GM19238 (cell line): Measurements from ENCODE around the gene LCE1A.

Experiments
- DNase-seq: peaks from one replicate; pipeline ENCODE4 v3.0.0; 2011; ENCODE audit warnings: low spot score; ENCODE audit not compliant: insufficient read length

The LCE1A gene

DNA sequence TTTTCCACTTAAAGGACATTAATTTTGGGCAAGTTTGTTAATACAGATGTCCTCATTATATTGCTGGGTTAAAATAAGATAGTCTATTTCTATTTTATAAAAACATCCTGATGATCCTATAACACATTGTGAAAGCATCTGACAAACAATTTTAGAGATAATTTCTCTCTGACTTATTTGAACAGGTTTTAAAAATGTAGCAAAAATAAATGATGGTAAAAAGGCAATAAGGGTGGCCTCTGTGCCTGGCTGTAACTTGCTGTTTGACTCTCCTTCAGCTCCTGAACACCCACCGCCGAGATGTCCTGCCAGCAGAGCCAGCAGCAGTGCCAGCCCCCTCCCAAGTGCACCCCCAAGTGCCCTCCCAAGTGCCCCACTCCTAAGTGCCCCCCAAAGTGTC lies at the start of gene LCE1A:
LCE1A (plus strand) TSS at position 301 of the 400 bp plus-strand sequence; CDS start at position 301, 0 bp downstream.
- no peak for DNase-seq

DNA sequence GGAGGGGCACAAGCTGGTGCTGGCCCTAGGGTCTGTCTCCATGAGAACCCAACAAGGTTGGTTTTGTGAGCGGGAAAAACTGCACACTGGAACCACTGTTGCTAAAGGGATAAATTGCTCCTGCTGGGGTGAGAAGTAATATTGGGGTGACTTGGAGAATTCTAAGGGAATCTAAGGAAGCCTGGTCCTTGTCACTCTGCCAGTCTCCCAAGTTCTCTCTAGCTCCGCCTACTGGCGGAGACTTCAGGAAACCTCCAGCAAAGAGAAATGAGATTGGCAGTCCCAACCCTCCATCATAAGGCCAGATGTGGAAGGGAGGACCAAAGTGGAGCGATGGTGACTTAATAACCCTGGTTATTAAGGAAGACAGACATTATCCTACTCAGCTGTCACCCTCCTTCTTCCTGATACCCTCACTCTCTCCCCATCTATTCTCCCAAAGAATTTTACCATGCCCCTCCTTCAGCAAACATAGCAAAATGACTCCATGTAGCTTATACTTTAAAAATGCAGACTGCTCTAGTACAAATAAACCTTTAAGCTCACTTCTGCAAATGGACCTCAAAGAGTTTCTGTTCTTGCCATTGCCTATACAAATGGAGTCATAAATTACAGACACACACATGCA lies 49.6 kb upstream of the LCE1A start:
- no peak for DNase-seq

- DNase-seq, result no peak
These were observed 44.2 kb upstream of the LCE1A start for GRCh38 chr1:152783095-152783494.

DNA sequence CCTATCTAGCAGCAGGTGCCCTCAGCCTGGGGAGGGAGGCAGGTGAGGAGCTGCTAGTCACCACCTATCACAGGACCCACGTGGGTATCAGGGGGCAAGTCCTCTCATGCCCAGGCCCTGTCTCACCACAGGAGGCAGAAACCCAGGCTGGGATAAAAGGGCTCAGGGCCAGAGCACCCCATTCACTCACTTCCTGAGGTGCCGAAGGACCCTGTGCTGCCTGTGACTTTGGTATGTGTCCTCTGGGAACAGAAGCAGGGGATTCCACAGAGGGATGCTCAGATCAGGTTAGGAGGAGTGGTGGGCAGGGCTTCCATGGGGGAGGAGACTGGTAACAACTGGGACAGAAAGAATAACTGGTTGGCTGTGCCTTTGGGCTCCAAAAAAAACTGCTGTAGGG lies 41.2 kb upstream of the LCE1A start, which contains the start of gene LCE1E:
LCE1E (plus strand) TSS at position 181 of the 400 bp plus-strand sequence. CDS start 1,043 bp downstream, outside the sequence.
- DNase-seq, result no peak

DNA sequence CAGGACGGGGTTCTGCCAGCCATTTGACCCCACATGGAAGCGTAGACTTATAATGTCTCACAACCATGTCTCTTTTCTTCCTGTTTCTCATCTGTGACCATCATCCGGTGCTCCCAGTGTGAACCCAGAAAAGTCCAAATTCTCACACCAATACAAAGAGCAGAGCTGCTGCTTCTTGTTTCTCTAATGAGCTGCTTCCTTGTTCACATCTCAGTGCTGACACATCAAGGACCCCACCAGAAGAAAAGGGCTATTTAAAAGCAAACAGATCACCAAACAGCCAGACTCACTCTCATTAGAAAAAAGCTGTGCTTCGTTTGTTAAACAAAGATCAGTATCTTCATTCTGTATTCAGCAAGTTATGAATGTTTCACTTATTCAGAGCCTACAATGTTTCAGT lies 31.6 kb upstream of the LCE1A start:
- DNase-seq, result no peak

- no peak for DNase-seq
These were observed 30.9 kb upstream of the LCE1A start, which contains the start of gene LCE1D for GRCh38 chr1:152796421-152796820. TSS of gene LCE1D (plus strand) at chr1:152796721. CDS start at chr1:152797795, 1,074 bp downstream.

DNA sequence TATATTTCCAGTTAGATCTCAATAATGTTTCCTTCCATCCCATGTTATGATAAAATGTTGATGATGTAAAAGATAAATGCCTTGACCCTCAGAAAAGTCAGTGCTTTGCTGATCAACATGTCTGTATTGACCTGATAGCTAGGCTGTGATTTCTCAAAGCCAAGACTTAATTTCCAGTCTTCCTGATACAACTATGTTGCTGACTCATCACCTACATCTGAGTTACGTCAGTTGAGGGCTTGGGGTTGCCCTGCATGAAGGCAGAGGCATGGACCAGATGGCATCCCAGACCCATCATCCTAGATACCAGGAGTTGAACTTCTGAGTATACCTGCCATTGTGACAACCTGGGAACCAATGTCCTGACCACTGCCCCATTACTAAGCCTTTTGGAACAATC lies 25.9 kb upstream of the LCE1A start:
- DNase-seq, result no peak

DNA sequence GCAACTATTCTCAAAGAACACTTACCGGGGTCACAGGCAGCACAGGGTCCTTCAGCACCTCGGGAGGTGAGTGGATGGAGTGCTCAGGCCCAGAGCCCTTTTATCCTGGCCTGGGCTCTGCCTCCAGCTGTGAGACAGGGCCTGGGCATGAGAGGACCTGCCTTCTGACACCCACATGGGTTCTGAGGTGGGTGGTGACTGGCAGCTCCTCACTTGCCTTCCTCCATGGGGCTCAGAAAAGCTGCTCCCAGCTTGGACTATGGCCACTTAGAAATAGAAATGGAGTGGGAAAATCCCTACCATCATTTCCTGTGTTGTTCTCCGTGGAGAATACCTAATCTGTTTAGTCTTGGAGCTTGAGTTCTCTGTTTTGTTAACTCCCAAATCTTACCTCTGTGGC lies 20.7 kb upstream of the LCE1A start, which contains the start of gene LCE1C:
LCE1C (minus strand) TSS at position 76 of the 400 bp plus-strand sequence. CDS start 1,173 bp downstream, outside the sequence.
- DNase-seq, result no peak

GRCh38 chr1:152811050-152811449 lies 16.2 kb upstream of the LCE1A start:
- no peak for DNase-seq

- no peak for DNase-seq
These were observed 15.6 kb upstream of the LCE1A start, which contains the start of gene LCE1B for GRCh38 chr1:152811671-152812070. TSS of gene LCE1B (plus strand) at chr1:152811971. CDS start at chr1:152812447, 476 bp downstream.

GRCh38 chr1:152817309-152817708 lies 10.0 kb upstream of the LCE1A start:
- no peak for DNase-seq

GRCh38 chr1:152823294-152823693 lies 4.0 kb upstream of the LCE1A start:
- DNase-seq, result no peak

- no peak for DNase-seq
These were observed 2.3 kb upstream of the LCE1A start for GRCh38 chr1:152824964-152825363.

- no peak for DNase-seq
These were observed 9.6 kb downstream of the LCE1A start for GRCh38 chr1:152836870-152837269.

GRCh38 chr1:152842556-152842955 lies 15.3 kb downstream of the LCE1A start, which contains the start of gene LCE6A:
TSS of gene LCE6A (plus strand) at chr1:152842856. CDS start at chr1:152843521, 665 bp downstream.
- no peak for DNase-seq

DNA sequence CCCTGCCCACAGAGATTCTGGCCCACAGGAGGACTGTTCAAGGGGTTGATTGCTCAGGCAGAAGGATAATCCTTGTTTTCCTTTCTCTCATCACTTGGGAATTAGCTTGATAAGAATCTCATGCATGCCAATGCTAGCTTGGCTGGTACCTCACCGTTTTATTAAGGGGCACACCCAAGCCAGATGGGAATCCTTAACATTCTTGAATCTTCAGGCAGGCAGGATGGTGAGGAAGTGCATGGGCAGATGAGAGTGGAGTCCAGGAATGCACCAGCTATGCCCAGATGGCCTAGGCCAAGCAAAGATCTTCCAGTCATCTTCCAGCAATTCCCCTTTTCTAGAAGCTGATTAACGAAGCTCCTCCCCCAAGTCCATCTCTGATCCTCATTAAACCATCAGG lies 28.4 kb downstream of the LCE1A start:
- DNase-seq, result no peak

GRCh38 chr1:152858062-152858461 lies 30.8 kb downstream of the LCE1A start:
- no peak for DNase-seq

DNA sequence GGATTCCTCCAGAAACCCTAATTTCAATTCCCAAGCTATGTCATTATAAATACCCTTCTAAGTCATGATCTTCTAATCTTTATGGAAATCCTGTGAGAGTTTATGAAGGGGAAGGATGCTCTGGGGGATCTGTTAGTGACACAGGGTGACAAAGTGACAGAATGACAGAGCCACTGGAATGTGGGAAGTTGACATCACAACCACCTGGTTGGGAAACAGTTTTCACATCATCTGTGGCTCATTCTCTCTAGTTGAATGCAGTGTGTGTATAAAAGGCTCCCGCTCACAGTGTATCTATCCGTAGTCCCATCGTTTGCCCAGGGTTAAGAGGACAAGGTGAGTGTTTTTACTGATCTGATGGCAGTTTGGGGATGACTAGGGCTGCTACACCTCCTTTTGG lies 32.4 kb downstream of the LCE1A start, which contains the start of gene LCE7A:
LCE7A (plus strand) TSS at position 301 of the 400 bp plus-strand sequence. CDS start 702 bp downstream, outside the sequence.
- no peak for DNase-seq

GRCh38 chr1:152860129-152860528 lies 32.9 kb downstream of the LCE1A start:
- DNase-seq, result no peak

DNA sequence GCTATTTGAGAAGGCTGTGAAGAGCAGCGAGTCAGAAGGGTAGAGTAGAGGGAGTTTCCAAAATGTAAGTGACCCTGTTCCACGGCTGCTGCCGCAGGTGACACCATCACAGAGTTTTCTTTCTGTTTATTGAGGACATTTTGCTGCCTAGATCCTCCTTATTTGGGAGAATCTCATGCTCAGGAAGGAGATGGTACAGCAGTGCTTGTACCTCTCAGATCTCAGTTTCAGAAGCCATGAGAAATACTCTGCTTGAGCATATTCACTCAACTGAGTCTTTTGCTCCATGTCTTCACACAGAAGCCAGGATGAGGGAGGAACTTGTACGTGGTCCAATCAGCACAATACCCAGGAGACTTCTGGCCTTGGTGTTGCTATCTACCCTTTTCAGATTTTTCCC lies 34.1 kb downstream of the LCE1A start:
- no peak for DNase-seq

- no peak for DNase-seq
These were observed 37.2 kb downstream of the LCE1A start for GRCh38 chr1:152864443-152864842.

- DNase-seq, result no peak
These were observed 39.0 kb downstream of the LCE1A start for GRCh38 chr1:152866321-152866720.
